DMS79 (cell line): Measurements from ENCODE around the gene BRPF3.
"Not testable (repeated sequence)": the region's sequence is repeated elsewhere in the genome, so short reads cannot be mapped to it uniquely, and the experiment has no call there.

Source experiments
- DNase-seq: peaks from one replicate; lab custom pipeline; 2025; lab: John Stamatoyannopoulos, UW

The BRPF3 gene

DNA sequence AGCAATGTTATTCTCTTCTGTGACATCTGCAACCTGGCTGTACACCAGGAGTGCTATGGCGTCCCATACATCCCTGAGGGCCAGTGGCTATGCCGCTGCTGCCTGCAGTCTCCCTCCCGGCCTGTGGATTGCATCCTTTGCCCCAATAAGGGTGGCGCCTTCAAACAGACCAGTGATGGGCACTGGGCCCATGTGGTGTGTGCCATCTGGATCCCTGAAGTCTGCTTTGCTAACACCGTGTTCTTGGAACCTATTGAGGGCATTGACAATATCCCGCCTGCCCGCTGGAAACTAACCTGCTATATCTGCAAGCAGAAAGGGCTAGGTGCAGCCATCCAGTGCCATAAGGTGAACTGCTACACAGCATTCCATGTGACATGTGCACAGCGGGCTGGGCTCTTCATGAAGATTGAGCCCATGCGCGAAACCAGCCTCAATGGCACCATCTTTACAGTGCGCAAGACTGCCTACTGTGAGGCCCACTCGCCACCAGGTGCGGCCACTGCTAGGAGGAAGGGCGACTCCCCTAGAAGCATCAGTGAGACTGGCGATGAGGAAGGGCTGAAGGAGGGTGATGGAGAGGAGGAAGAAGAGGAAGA is 4.6 kb downstream of the BRPF3 start:
- DNase-seq = no peak

- DNase-seq = peak; percentile 35
Measured at GRCh38 chr6:36201612-36202011, 5.1 kb downstream of the BRPF3 start.

DNA sequence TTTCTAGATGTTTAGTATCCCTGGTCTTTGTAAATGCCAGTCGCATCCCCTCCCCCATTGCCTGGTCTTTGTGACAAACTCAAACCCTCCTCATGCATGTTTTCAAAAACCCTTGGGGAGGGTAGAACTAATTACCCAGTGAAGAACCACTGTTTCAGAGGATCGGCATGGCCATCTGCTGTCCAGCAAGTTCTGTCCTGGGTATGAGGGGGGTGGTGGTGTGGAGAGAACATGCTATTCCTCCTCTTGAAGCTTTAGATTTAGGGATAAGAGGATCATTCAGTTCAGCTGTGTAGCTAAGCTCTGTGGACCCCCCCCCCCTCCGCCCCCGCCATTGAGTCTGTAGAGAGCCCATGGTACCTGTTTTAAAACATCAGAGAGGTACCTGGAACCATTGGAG is 5.6 kb downstream of the BRPF3 start:
- no peak for DNase-seq

GRCh38 chr6:36204068-36204753 is 7.7 kb downstream of the BRPF3 start:
- DNase-seq = no peak

GRCh38 chr6:36207155-36207554 is 10.6 kb downstream of the BRPF3 start:
- DNase-seq = no peak

- no peak for DNase-seq
Measured at GRCh38 chr6:36209606-36210005, 13.1 kb downstream of the BRPF3 start.

GRCh38 chr6:36210182-36210581 is 13.6 kb downstream of the BRPF3 start:
- no peak for DNase-seq

- DNase-seq = no peak
Measured at GRCh38 chr6:36210886-36211595, 14.5 kb downstream of the BRPF3 start.

- no peak for DNase-seq
Measured at GRCh38 chr6:36216559-36216958, 20.0 kb downstream of the BRPF3 start.

- no peak for DNase-seq
Measured at GRCh38 chr6:36217188-36217587, 20.6 kb downstream of the BRPF3 start.

DNA sequence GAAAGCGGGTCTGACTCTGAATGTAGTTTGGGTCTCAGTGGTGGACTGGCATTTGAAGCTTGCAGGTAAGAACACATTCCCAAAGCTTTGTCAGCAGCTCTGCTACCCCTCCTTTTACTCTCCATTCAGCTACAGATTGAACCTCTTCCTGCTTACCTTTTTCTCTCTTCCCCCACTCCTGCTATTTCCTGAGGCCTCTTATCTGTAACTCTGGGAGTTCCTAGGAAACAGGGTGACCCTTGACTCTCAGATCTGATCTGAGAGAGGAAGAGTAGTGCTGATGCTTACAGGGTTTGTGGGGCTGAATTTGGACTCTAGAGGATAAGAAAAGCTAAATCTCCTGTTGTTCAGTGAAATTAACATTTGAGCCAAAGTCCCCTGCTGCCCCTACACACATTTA is 21.4 kb downstream of the BRPF3 start:
- no peak for DNase-seq

GRCh38 chr6:36218516-36218915 is 22.0 kb downstream of the BRPF3 start:
- DNase-seq = not testable (repeated sequence)

DNA sequence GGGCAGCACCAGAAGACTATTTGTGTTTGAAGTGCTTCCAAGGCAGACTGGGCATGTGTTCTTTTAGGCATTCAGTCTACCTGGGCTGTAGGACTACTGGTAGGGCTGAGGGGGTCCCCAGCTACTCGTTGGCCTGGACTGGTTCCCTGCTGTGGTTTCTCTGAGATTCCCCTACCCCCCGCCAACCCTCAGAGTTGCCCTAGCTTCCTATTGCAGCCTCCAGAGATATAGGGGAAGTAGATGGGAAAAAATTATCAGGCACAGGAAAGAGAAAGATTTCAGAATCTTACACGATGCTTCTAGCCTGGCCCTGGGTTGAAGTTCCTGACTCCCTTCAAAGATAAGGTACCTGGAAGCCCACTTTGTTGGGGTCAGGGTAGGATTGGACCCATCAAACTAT is 22.5 kb downstream of the BRPF3 start:
- no peak for DNase-seq

DNA sequence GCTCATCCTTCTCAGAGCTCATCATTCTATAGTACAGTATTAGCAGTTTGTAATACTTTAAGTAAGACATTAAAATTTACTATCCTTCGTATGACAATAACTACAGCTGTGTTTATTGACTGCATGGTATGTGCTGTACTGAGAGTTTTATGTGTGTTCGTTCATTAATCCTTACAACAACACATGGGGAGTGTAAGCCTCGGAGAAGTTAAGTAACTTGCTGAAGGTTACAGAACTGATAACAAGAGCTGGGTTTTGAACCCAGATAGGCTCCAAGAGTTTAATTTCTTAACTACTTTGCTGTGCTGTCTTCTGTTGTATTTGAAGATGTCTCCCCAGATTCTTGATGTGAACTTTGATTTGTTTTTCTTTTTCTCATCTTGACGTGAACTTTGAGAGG is 23.7 kb downstream of the BRPF3 start:
- DNase-seq = no peak

DNA sequence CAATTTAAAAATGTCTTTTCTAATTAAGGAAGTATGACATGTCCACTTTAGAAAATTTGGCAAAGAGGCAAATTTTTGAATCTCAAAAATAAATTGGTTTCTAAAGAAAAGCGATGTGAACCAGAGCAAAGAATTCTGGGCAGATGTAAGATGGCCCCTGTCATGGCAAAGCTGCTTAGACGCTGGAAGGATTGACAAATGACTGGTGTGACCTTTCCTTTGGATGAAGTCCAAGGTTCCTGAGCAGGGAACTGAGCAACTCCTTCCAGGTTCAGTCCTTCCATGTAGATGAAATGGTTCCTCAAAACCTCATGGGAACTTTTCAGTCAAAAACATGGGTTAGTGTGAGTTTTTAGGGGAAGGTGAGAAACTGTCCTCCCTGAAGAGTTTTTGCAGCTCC is 25.1 kb downstream of the BRPF3 start:
- DNase-seq = no peak

DNA sequence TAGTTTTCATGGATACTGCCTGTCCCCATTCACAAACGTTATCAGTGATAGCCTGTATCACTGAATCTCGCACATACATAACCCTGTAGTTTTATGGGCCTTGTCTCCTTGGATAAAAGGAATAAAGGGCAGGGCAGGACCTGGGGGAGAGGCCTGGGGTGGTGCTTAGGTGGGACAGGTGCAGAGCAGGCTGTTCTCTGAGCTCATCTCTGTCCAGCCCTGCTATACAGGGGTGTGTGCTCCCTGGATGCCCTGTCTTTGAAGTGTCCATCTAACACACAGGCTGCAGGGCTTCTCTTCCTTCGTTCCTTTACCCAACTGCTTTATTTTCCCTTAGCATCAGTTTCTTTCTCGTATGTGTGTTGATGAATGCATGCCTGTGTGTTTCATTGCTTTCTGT is 26.4 kb downstream of the BRPF3 start:
- no peak for DNase-seq

- DNase-seq = no peak
Measured at GRCh38 chr6:36223706-36224105, 27.2 kb downstream of the BRPF3 start.

GRCh38 chr6:36224918-36225461 is 28.4 kb downstream of the BRPF3 start:
- no peak for DNase-seq

GRCh38 chr6:36226438-36227047 is 30.0 kb downstream of the BRPF3 start:
- no peak for DNase-seq

- peak; percentile 95 for DNase-seq
Measured at GRCh38 chr6:36227379-36228228, 31.1 kb downstream of the BRPF3 start.

DNA sequence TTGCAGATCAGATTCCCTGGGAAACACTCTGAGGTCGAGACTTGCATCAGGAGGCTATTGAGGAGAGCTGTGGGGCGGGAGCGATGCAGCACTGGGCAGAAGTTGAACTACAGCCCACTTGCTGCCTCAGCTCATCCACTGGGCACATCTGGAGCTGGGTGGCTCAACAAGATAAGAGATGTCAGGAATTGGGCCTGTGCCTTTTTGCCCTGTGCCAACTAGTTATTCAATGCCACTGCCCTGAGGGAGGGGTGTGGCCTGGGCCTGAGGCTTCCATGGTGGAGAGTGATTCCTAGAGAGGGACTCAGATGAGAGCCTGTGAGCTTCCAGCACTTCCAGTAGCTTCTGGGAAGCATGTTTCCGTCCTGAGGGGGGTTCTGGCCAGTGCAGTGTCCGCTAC is 32.7 kb downstream of the BRPF3 start:
- no peak for DNase-seq

GRCh38 chr6:36230371-36230770 is 33.8 kb downstream of the BRPF3 start:
- no peak for DNase-seq
